ENCODE results near the gene VSTM2B.

DNA sequence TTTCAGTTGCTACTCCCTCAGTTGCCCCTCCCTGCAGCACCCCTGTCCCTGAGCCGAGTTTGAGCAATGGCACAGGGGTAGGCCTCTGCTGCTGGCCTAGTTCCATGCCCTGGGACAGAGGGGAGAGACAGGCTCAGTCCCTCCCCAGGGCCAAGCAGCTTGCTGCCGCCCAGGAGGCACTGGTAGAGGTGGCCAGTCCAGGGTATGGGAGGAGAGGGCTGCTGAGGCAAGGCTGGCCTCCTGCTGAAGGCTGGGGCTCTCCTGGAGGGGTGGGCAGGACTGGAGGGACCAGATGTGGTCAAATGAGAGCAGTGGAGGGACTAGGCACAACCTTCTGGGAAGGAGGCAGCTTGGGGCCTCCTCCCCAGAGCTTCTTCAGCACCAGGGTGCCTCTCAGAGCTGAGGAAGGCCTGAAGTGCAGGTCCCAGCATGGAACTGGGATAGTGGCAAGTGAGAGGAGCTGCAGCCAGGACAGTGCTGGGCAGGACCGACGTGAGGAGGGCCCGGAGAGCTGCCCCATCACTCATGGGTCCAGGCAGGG is 29.8 kb upstream of the VSTM2B start:
- TF ChIP-seq, protein P1, sequence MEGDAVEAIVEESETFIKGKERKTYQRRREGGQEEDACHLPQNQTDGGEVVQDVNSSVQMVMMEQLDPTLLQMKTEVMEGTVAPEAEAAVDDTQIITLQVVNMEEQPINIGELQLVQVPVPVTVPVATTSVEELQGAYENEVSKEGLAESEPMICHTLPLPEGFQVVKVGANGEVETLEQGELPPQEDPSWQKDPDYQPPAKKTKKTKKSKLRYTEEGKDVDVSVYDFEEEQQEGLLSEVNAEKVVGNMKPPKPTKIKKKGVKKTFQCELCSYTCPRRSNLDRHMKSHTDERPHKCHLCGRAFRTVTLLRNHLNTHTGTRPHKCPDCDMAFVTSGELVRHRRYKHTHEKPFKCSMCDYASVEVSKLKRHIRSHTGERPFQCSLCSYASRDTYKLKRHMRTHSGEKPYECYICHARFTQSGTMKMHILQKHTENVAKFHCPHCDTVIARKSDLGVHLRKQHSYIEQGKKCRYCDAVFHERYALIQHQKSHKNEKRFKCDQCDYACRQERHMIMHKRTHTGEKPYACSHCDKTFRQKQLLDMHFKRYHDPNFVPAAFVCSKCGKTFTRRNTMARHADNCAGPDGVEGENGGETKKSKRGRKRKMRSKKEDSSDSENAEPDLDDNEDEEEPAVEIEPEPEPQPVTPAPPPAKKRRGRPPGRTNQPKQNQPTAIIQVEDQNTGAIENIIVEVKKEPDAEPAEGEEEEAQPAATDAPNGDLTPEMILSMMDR (IDR thresholded peaks at IDR 0.05) = no peak
- TF ChIP-seq SIN3A (IDR thresholded peaks at IDR 0.05; ENCODE audit: borderline replicate concordance, insufficient read depth, low read depth, low read length) = no peak
